VCaP (cell line): ENCODE results near the gene FHOD1.
A peak's percentile ranks its signal among the peaks of the same experiment; 100 is the strongest.

Source experiments
- H3K27ac ChIP-seq: fragments of 450-650 bp; 2 replicates; pipeline ENCODE4 v1.5.1; 2017
- CTCF ChIP-seq: fragments of 450-650 bp; conservative IDR thresholded peaks from 2 replicates; pipeline ENCODE4 v1.5.1; 2017; ENCODE audit warnings: mild to moderate bottlenecking, moderate library complexity

FHOD1 gene

GRCh38 chr16:67279296-67280089, 32.2 kb upstream of the FHOD1 start, which contains the start of gene PLEKHG4:
TSS of gene PLEKHG4 (plus strand) at chr16:67279532. CDS start at chr16:67280045, 513 bp downstream.
- peak; percentile 81 for TF ChIP-seq CTCF
- peak within 1 kb of the TSS; percentile 71; the same call in 1 of the 2 replicates for H3K27ac ChIP-seq

- TF ChIP-seq CTCF: no peak
- peak overlapping the region; percentile 71; the same call in 1 of the 2 replicates for H3K27ac ChIP-seq
These were observed 31.6 kb upstream of the FHOD1 start for GRCh38 chr16:67278773-67279295.

GRCh38 chr16:67277999-67278772, 30.9 kb upstream of the FHOD1 start:
- H3K27ac ChIP-seq: peak overlapping the region; percentile 71; the same call in 1 of the 2 replicates
- no peak for TF ChIP-seq CTCF

- TF ChIP-seq CTCF: no peak
- H3K27ac ChIP-seq: no peak overlapping the region; the same call in 1 of the 2 replicates
These were observed 30.2 kb upstream of the FHOD1 start for GRCh38 chr16:67277294-67277998.

- no peak overlapping the region for H3K27ac ChIP-seq
- no peak for TF ChIP-seq CTCF
These were observed 28.0 kb upstream of the FHOD1 start for GRCh38 chr16:67275321-67275720.

- H3K27ac ChIP-seq: no peak overlapping the region
- TF ChIP-seq CTCF: no peak
These were observed 24.2 kb upstream of the FHOD1 start for GRCh38 chr16:67271446-67271845.
